H1 (cell line): ENCODE measurements around the gene CDH26. TPM values are rescaled to one million over a fixed set of nuclear protein-coding genes. Genes with fewer than 3 reads are reported as not detected.

ENCODE experiments used
- CTCF ChIA-PET: fragments of 300-600 bp; sonication (Branson Sonifier 250); formaldehyde crosslinking; loops from one replicate; lab custom pipeline; 2021; ENCODE audit not compliant: partially characterized antibody; lab: Charles Lee
- POLR2A ChIA-PET: fragments of 300-600 bp; sonication (Branson Sonifier 250); formaldehyde crosslinking; loops from one replicate; lab custom pipeline; 2021; ENCODE audit warnings: inconsistent platforms; ENCODE audit not compliant: partially characterized antibody; lab: Charles Lee
- DNase-seq, 2 experiments: peaks; one replicate each; pipeline versions ENCODE4 v3.0.0 to v3.0.0-alpha.2; 2010 to 2022; ENCODE audit warnings: low spot score in 2 of 2, low read depth in 1 of 2, mixed read lengths in 1 of 2
- FAIRE-seq: peaks from 2 replicates; lab custom pipeline; 2011; peaks lifted over from hg19 to GRCh38; lab: Jason Lieb, UNC
- H2AFZ ChIP-seq: 2 replicates; pipeline ENCODE4 v1.8.1; 2012; ENCODE audit warnings: low read length, inconsistent platforms
- H2AK5ac ChIP-seq: 2 replicates; pipeline ENCODE4 v1.6.1; 2013; ENCODE audit warnings: low read depth, low read length
- H2BK120ac ChIP-seq: replicated peaks from 2 replicates; pipeline ENCODE3; 2013; ENCODE audit warnings: low read depth, low read length, inconsistent platforms
- H2BK12ac ChIP-seq: 2 replicates; pipeline ENCODE4 v1.6.1; 2013; ENCODE audit warnings: low read depth, low read length
- H2BK15ac ChIP-seq: 2 replicates; pipeline ENCODE4 v1.6.1; 2013; ENCODE audit warnings: low read length
- H2BK20ac ChIP-seq: 2 replicates; pipeline ENCODE4 v1.6.1; 2013; ENCODE audit warnings: low read length
- H2BK5ac ChIP-seq: 2 replicates; pipeline ENCODE4 v1.6.1; 2013; ENCODE audit warnings: low read depth, low read length
- H3K14ac ChIP-seq: 2 replicates; pipeline ENCODE4 v1.6.1; 2013; ENCODE audit warnings: inconsistent platforms; ENCODE audit not compliant: insufficient read length
- H3K18ac ChIP-seq: 2 replicates; pipeline ENCODE4 v1.6.1; 2013; ENCODE audit warnings: low read length; ENCODE audit errors: extremely low read depth
- H3K23ac ChIP-seq: 2 replicates; pipeline ENCODE4 v1.6.1; 2013; ENCODE audit warnings: inconsistent platforms; ENCODE audit not compliant: insufficient read length
- H3K23me2 ChIP-seq: 2 replicates; pipeline ENCODE4 v1.6.1; 2013; ENCODE audit warnings: low read depth, low read length
- H3K27ac ChIP-seq: 2 replicates; pipeline ENCODE4 v1.6.1; 2011; ENCODE audit warnings: low read depth, low read length, inconsistent platforms
- H3K27me3 ChIP-seq, 4 experiments: replicated peaks in 1 of 4; 1 replicate in 1 of 4; 2 replicates in 3 of 4; pipeline versions ENCODE4 v1.6.1 to v1.8.1; 2011 to 2013; ENCODE audit warnings: low read length in 3 of 4, mild to moderate bottlenecking in 3 of 4, inconsistent platforms in 2 of 4, mixed read lengths in 2 of 4, moderate library complexity in 1 of 4; ENCODE audit not compliant: control insufficient read depth in 3 of 4, insufficient read depth in 3 of 4; ENCODE audit errors: extremely low read depth in 1 of 4
- H3K36me3 ChIP-seq, 4 experiments: 2 replicates each; pipeline versions ENCODE4 v1.6.1 to v1.8.1; 2011 to 2013; ENCODE audit warnings: mild to moderate bottlenecking in 4 of 4, low read length in 3 of 4, moderate library complexity in 2 of 4, control low read depth in 1 of 4, inconsistent platforms in 1 of 4; ENCODE audit not compliant: insufficient read depth in 4 of 4, control insufficient read depth in 2 of 4
- H3K4ac ChIP-seq: replicated peaks from 2 replicates; pipeline ENCODE3; 2013; ENCODE audit warnings: low read length, low read depth, mixed read lengths, inconsistent platforms; ENCODE audit not compliant: insufficient read length
- H3K4me1 ChIP-seq, 4 experiments: replicated peaks in 1 of 4; 1 replicate in 1 of 4; 2 replicates in 3 of 4; pipeline versions ENCODE4 v1.6.1 to v1.8.1; 2011 to 2013; ENCODE audit warnings: low read length in 3 of 4, inconsistent platforms in 2 of 4, mixed read lengths in 1 of 4; ENCODE audit not compliant: insufficient read depth in 4 of 4, control insufficient read depth in 3 of 4
- H3K4me2 ChIP-seq, 2 experiments: 2 replicates each; pipeline versions ENCODE4 v1.6.1 to v1.8.1; 2011 to 2013; ENCODE audit warnings: low read depth in 2 of 2, low read length in 2 of 2, control low read depth in 1 of 2, inconsistent platforms in 1 of 2, mild to moderate bottlenecking in 1 of 2; ENCODE audit not compliant: insufficient read depth in 1 of 2
- H3K4me3 ChIP-seq, 4 experiments: fragments of 200-600, 300-600 bp in 1 of 4; sonication (generic), shearing (Covaris generic), sonication (Bioruptor Twin) in 1 of 4; 2 replicates each; pipeline versions ENCODE4 v1.5.1 to v1.8.1; 2011 to 2016; ENCODE audit warnings: low read length in 4 of 4, low read depth in 3 of 4, control low read depth in 2 of 4, inconsistent platforms in 2 of 4, mild to moderate bottlenecking in 2 of 4, mixed read lengths in 1 of 4, moderate library complexity in 1 of 4; ENCODE audit not compliant: insufficient read depth in 2 of 4; ENCODE audit errors: extremely low read depth in 1 of 4
- H3K56ac ChIP-seq: replicated peaks from 2 replicates; pipeline ENCODE3; 2013; ENCODE audit warnings: low read depth, mild to moderate bottlenecking, mixed read lengths, low read length, inconsistent platforms; ENCODE audit not compliant: insufficient read length
- H3K79me1 ChIP-seq: 2 replicates; pipeline ENCODE4 v1.6.1; 2013; ENCODE audit warnings: low read depth, low read length, control low read depth
- H3K79me2 ChIP-seq, 2 experiments: 2 replicates each; pipeline versions ENCODE4 v1.6.1 to v1.8.1; 2012 to 2013; ENCODE audit warnings: low read length in 2 of 2, mild to moderate bottlenecking in 2 of 2, inconsistent platforms in 1 of 2; ENCODE audit not compliant: insufficient read depth in 2 of 2, control insufficient read depth in 1 of 2
- H3K9ac ChIP-seq, 4 experiments: replicated peaks in 1 of 4; 1 replicate in 1 of 4; 2 replicates in 3 of 4; pipeline versions ENCODE4 v1.6.1 to v1.8.1; 2011 to 2013; ENCODE audit warnings: low read depth in 3 of 4, low read length in 3 of 4, control low read depth in 2 of 4, mild to moderate bottlenecking in 2 of 4, moderate library complexity in 2 of 4, inconsistent platforms in 1 of 4; ENCODE audit errors: extremely low read depth in 1 of 4
- H3K9me3 ChIP-seq, 2 experiments: 2 replicates each; pipeline versions ENCODE4 v1.6.1 to v1.8.1; 2012 to 2013; ENCODE audit warnings: mild to moderate bottlenecking in 2 of 2, moderate library complexity in 2 of 2, control low read depth in 1 of 2, inconsistent platforms in 1 of 2, low read depth in 1 of 2, low read length in 1 of 2, mixed read lengths in 1 of 2; ENCODE audit not compliant: insufficient read depth in 2 of 2
- H4K20me1 ChIP-seq, 2 experiments: replicated peaks in 1 of 2; 2 replicates each; pipeline versions ENCODE3 to v1.8.1; 2011 to 2013; ENCODE audit warnings: inconsistent platforms in 2 of 2, low read length in 2 of 2, mild to moderate bottlenecking in 1 of 2; ENCODE audit not compliant: insufficient read depth in 2 of 2, control insufficient read depth in 1 of 2
- H4K5ac ChIP-seq: 2 replicates; pipeline ENCODE4 v1.6.1; 2013; ENCODE audit warnings: low read length, low read depth, mixed read lengths, inconsistent platforms; ENCODE audit not compliant: insufficient read length
- H4K8ac ChIP-seq: 2 replicates; pipeline ENCODE4 v1.8.0; 2013; ENCODE audit warnings: mild to moderate bottlenecking, moderate library complexity, low read length, inconsistent platforms; ENCODE audit not compliant: insufficient read depth; ENCODE audit errors: extremely low read depth
- H4K91ac ChIP-seq: replicated peaks from 2 replicates; pipeline ENCODE3; 2013; ENCODE audit warnings: low read length, mixed read lengths, inconsistent platforms; ENCODE audit not compliant: insufficient read length
- CREB1 ChIP-seq: IDR thresholded peaks from 2 replicates; pipeline ENCODE4 v1.6.1; 2012; ENCODE audit warnings: inconsistent platforms
- FOSL1 ChIP-seq: IDR thresholded peaks from 2 replicates; pipeline ENCODE4 v1.6.1; 2011; ENCODE audit warnings: mild to moderate bottlenecking, low read depth, low read length, moderate library complexity; ENCODE audit not compliant: insufficient read depth
- JUND ChIP-seq: IDR thresholded peaks from 2 replicates; pipeline ENCODE4 v1.6.1; 2011; ENCODE audit warnings: mild to moderate bottlenecking, improper control_type of control experiment, low read length
- KDM1A ChIP-seq: fragments of 200-600, 300-600 bp; sonication (generic); IDR thresholded peaks from 2 replicates; pipeline ENCODE4 v1.7.1; 2016; ENCODE audit warnings: mild to moderate bottlenecking, low read length, borderline replicate concordance
- MAFK ChIP-seq: IDR thresholded peaks from 2 replicates; pipeline ENCODE4 v1.6.1; 2012; ENCODE audit warnings: low read depth, mild to moderate bottlenecking, improper control_type of control experiment, low read length
- PHF8 ChIP-seq: fragments of 200-600 bp; sonication (generic); conservative IDR thresholded peaks from 2 replicates; pipeline ENCODE4 v1.7.1; 2012; ENCODE audit warnings: low read depth, mild to moderate bottlenecking, inconsistent platforms, low read length, moderate library complexity
- RFX5 ChIP-seq: IDR thresholded peaks from 2 replicates; pipeline ENCODE4 v1.6.1; 2011; ENCODE audit warnings: low read depth, low read length, improper control_type of control experiment, borderline replicate concordance
- SP1 ChIP-seq: IDR thresholded peaks from 2 replicates; pipeline ENCODE4 v1.6.1; 2011; ENCODE audit warnings: low read depth, low read length
- SP4 ChIP-seq: IDR thresholded peaks from 2 replicates; pipeline ENCODE4 v1.6.1; 2012; ENCODE audit warnings: low read length, inconsistent platforms
- SRF ChIP-seq: IDR thresholded peaks from 2 replicates; pipeline ENCODE4 v1.6.1; 2011; ENCODE audit warnings: mild to moderate bottlenecking, low read depth, low read length, moderate library complexity
- TBP ChIP-seq: IDR thresholded peaks from 2 replicates; pipeline ENCODE4 v1.6.1; 2011; ENCODE audit warnings: low read depth, low read length, improper control_type of control experiment
- TEAD4 ChIP-seq: IDR thresholded peaks from 2 replicates; pipeline ENCODE4 v1.6.1; 2012; ENCODE audit warnings: low read depth, low read length, inconsistent platforms, mixed read lengths
- WGBS, 2 experiments: shearing (Covaris generic) in 1 of 2; methylation state at CpG; one replicate each; pipeline versions ENCODE4 v1.1.6 to v1.1.7; 2013 to 2015; ENCODE audit warnings: low lambda C conversion rate in 2 of 2, mixed read lengths in 2 of 2, inconsistent platforms in 1 of 2, low coverage in 1 of 2, missing lambda C conversion rate in 1 of 2; ENCODE audit not compliant: insufficient replicate concordance in 2 of 2, insufficient coverage in 1 of 2, insufficient read length in 1 of 2; ENCODE audit errors: extremely low coverage in 1 of 2, missing lambda C conversion rate in 1 of 2; 5-methylcytosine and 5-hydroxymethylcytosine counted together
- polyA plus RNA-seq, 7 experiments: library from polyadenylated mRNA; depleted of rRNA in 3 of 7; stranded (reverse) in 5 of 7; unstranded in 2 of 7; fragments of >200 nt in 5 of 7; fragments of 200-250 nt in 2 of 7; gene quantifications; 1 replicate in 5 of 7; 2 replicates in 1 of 7; 4 replicates in 1 of 7; pipeline versions ENCODE4 v1.2.1 to v1.2.3, GENCODE V29; 2011 to 2013; ENCODE audit warnings: missing spikeins in 2 of 7, mixed read lengths in 2 of 7
- total RNA-seq: library from RNA; stranded (reverse); fragmentation: NEBNext Ultra II Directional; extraction: Animal tissue kit (Norgen Biotek cat#: 25700); gene quantifications from 2 replicates; pipeline ENCODE4 v1.2.1, GENCODE V29; 2021

CDH26 gene
- total and polyA plus RNA-seq, 2 of the 8 experiments (the other 6 are each of a cell fraction or from before 2014, with no cell fraction given), result 1.5 to 1.7 TPM

DNA sequence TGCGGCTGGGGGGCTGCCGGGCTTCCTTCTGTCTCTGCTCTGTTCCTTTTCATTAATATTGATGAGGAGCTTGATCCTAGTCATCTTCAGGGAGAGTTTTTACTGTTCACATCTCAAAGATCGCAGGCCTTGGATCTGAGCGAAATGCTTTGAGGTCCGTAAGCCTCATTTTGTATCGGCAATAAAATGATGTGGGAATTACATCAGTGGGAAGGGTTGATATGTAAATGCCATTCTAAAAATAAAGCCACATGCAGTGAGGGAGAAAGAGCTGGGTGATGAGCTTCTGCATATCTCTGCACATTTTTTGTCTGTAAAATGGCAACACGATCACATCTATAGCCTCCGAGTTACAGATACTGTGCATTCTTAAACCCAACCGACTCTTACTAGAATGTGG, 24.9 kb downstream of the CDH26 start:
- Histone ChIP-seq H3K9ac (no peak overlapping the region), H3K36me3 (no peaks in the 10 kb centered on the region), H3K79me2 (no peaks in the 10 kb centered on the region), H4K5ac (no peak overlapping the region), H3K23ac (no peak overlapping the region), H2BK5ac (no peak overlapping the region), H3K56ac (no peak overlapping the region), H2BK12ac (no peak overlapping the region), H3K14ac (no peak overlapping the region), H3K23me2 (no peaks in the 10 kb centered on the region), H3K4ac (no peak overlapping the region), H2AFZ (no peak overlapping the region), H3K9me3 (no peaks in the 10 kb centered on the region), H4K91ac (no peak overlapping the region), H2BK20ac (no peak overlapping the region), H2BK15ac (no peak overlapping the region), H3K79me1 (no peaks in the 10 kb centered on the region), H3K4me2 (no peak overlapping the region), H4K8ac (no peak overlapping the region), H3K4me1 (no peaks in the 10 kb centered on the region; a peak in 1 of 7 replicates), H4K20me1 (no peaks in the 10 kb centered on the region), H3K27me3 (no peaks in the 10 kb centered on the region), H2AK5ac (no peak overlapping the region), H2BK120ac (no peak overlapping the region), H3K4me3 (no peak overlapping the region), H3K27ac (no peak overlapping the region), H3K18ac (no peak overlapping the region)
- FAIRE-seq (no peak), DNase-seq (no peak)
- ChIA-PET POLR2A (no interaction called here), CTCF (interaction anchor here (1.4 kb wide), 1 partner anchor 27 kb away, joined by 3 read pairs; no protein-coding TSS in a partner anchor)
- WGBS, 2 experiments, result 87% methylated on average over 9 of the region's 9 CpGs; no CpG with 5 or more reads in 1 of the 2 experiments
- no peak for TF ChIP-seq JUND
- TF ChIP-seq CREB1, result no peak
- no peak for TF ChIP-seq KDM1A
- no peak for TF ChIP-seq SRF
- no peak for TF ChIP-seq MAFK
- TF ChIP-seq TEAD4, result no peak
- no peak for TF ChIP-seq RFX5
- TF ChIP-seq SP1, result no peak
- TF ChIP-seq TBP, result no peak
- no peak for TF ChIP-seq PHF8
- no peak for TF ChIP-seq SP4
- no peak for TF ChIP-seq FOSL1
